ENCODE data around the gene PARL. TPM values are rescaled to one million over a fixed set of nuclear protein-coding genes. Genes with fewer than 3 reads are reported as not detected.

The PARL gene
- total and polyA plus RNA-seq, 2 of the 8 experiments (the other 6 are each of a cell fraction or from before 2014, with no cell fraction given), result 62.7 to 85.0 TPM

DNA sequence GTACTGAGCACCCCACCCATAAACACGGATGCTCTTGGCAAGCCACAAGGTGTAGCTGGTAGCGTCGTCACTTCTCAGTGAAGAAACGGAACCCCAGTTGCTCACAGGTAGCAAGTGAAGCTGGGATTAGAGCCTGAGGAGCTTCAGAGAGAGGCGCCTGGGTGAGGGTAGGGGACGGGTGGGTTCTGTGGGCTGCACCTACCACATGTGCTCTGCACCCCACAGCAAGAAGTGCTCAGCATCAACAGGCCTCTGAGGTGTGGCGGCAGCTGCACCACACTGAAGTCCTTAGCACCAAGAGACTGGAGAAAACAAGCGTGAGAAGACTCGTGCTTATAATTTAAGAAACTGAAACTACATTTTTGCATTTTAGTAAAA, 69.1 kb downstream of the PARL start:
- no peak overlapping the region for H3K56ac ChIP-seq (replicated peaks; ENCODE audit: insufficient read length, low read depth, low read length)
- no peak overlapping the region for H2BK120ac ChIP-seq (replicated peaks; ENCODE audit: low read depth, low read length)
- peaks cover 4 to 18% (median 10%) of the 10 kb centered on the region in 4 experiments for H3K36me3 ChIP-seq (ENCODE audit: control insufficient read depth in 2 of 4, insufficient read depth in 4 of 4, low read length in 3 of 4)
- no peak overlapping the region for H3K23ac ChIP-seq (ENCODE audit: insufficient read length)
- H4K5ac ChIP-seq (ENCODE audit: insufficient read length, low read depth, low read length), result no peak overlapping the region
- no peak overlapping the region for H3K27ac ChIP-seq (ENCODE audit: low read depth, low read length)
- WGBS, 2 experiments (ENCODE audit: extremely low coverage in 1 of 2, insufficient coverage in 1 of 2, insufficient read length in 1 of 2, insufficient replicate concordance in 2 of 2, low coverage in 1 of 2, low lambda C conversion rate in 2 of 2, missing lambda C conversion rate in 1 of 2), result 89% methylated on average over 9 of the region's 9 CpGs; no CpG with 5 or more reads in 1 of the 2 experiments
- no peak for FAIRE-seq
- no peak overlapping the region for H2AK5ac ChIP-seq (ENCODE audit: low read depth, low read length)
- H2BK15ac ChIP-seq (ENCODE audit: low read length), result no peak overlapping the region
- H3K79me2 ChIP-seq (ENCODE audit: control insufficient read depth in 1 of 2, insufficient read depth in 2 of 2, low read length in 2 of 2), result no peaks in the 10 kb centered on the region
- no peaks in the 10 kb centered on the region for H3K23me2 ChIP-seq (ENCODE audit: low read depth, low read length)
- no peak overlapping the region for H3K4me2 ChIP-seq (ENCODE audit: insufficient read depth in 1 of 2, low read depth in 2 of 2, low read length in 2 of 2)
- ChIA-PET CTCF (ENCODE audit: partially characterized antibody) (interaction anchor here (0.9 to 2.4 kb wide), 5 partner anchors 10 to 344 kb away, joined by 3 to 8 read pairs (median 4); no protein-coding TSS in a partner anchor), POLR2A (ENCODE audit: partially characterized antibody) (interaction anchor here (1.6 kb wide), 1 partner anchor 10 kb away, joined by 4 read pairs; the partner anchor contains the start of gene MAP6D1)
- H2AFZ ChIP-seq (ENCODE audit: low read length), result no peak overlapping the region
- TF ChIP-seq POLR2A (IDR thresholded peaks at IDR 0.05; ENCODE audit: control extremely low read depth in 1 of 2, low read depth in 2 of 2, low read length in 2 of 2) (peak in 1 of 2 experiments; percentile 36; a peak in 1 of 3 replicates), BCL11A (IDR thresholded peaks at IDR 0.05; ENCODE audit: low read depth in 2 of 2, low read length in 2 of 2) (no peak)
- H3K9ac ChIP-seq (replicated peaks in 1 of 4; ENCODE audit: extremely low read depth in 1 of 4, low read depth in 3 of 4, low read length in 3 of 4), result no peak overlapping the region; a peak in 1 of 7 replicates
- H3K18ac ChIP-seq (ENCODE audit: extremely low read depth, low read length), result no peak overlapping the region
- no peaks in the 10 kb centered on the region for H3K27me3 ChIP-seq (replicated peaks in 1 of 4; ENCODE audit: control insufficient read depth in 3 of 4, extremely low read depth in 1 of 4, insufficient read depth in 3 of 4, low read length in 3 of 4)
- H3K79me1 ChIP-seq (ENCODE audit: low read depth, low read length), result no peaks in the 10 kb centered on the region
- H2BK20ac ChIP-seq (ENCODE audit: low read length), result no peak overlapping the region
- no peak overlapping the region for H3K14ac ChIP-seq (ENCODE audit: insufficient read length)
- no peak overlapping the region; the same call in 1 of the 2 replicates for H4K8ac ChIP-seq (ENCODE audit: extremely low read depth, insufficient read depth, low read length)
- H3K9me3 ChIP-seq (ENCODE audit: insufficient read depth in 2 of 2, low read depth in 1 of 2, low read length in 1 of 2), result no peaks in the 10 kb centered on the region
- peaks cover 0 to 3% of the 10 kb centered on the region in 2 experiments for H4K20me1 ChIP-seq (replicated peaks in 1 of 2; ENCODE audit: control insufficient read depth in 1 of 2, insufficient read depth in 2 of 2, low read length in 2 of 2)
- H2BK12ac ChIP-seq (ENCODE audit: low read depth, low read length), result no peak overlapping the region
- no peaks in the 10 kb centered on the region; a peak in 2 of 7 replicates for H3K4me1 ChIP-seq (replicated peaks in 1 of 4; ENCODE audit: control insufficient read depth in 3 of 4, insufficient read depth in 4 of 4, low read length in 3 of 4)
- H3K4ac ChIP-seq (replicated peaks; ENCODE audit: insufficient read length, low read depth, low read length), result no peak overlapping the region
- no peak overlapping the region for H4K91ac ChIP-seq (replicated peaks; ENCODE audit: insufficient read length, low read length)
- H2BK5ac ChIP-seq (ENCODE audit: low read depth, low read length), result peak overlapping the region; percentile 44; the same call in 1 of the 2 replicates
- no peak overlapping the region for H3K4me3 ChIP-seq (ENCODE audit: extremely low read depth in 1 of 4, insufficient read depth in 2 of 4, low read depth in 3 of 4, low read length in 4 of 4)
- no peak for DNase-seq (ENCODE audit: low read depth in 1 of 2, low spot score in 2 of 2)

Measured in H1 (cell line).